GM19099 (cell line): ENCODE measurements around the gene NLRC3.

Source experiments
- POLR2A ChIP-seq: IDR thresholded peaks from 3 replicates; pipeline ENCODE4 v1.6.1; 2011; ENCODE audit warnings: low read depth; ENCODE audit not compliant: insufficient read length; ENCODE audit errors: extremely low read depth

NLRC3 gene

GRCh38 chr16:3575491-3575890, 1.7 kb downstream of the NLRC3 start:
- TF ChIP-seq POLR2A, result no peak

- TF ChIP-seq POLR2A, result no peak
Observed at GRCh38 chr16:3574195-3574594, 3.0 kb downstream of the NLRC3 start.

GRCh38 chr16:3573146-3573815, 3.9 kb downstream of the NLRC3 start:
- no peak for TF ChIP-seq POLR2A

- no peak for TF ChIP-seq POLR2A
Observed at GRCh38 chr16:3570420-3571062, 6.7 kb downstream of the NLRC3 start.

GRCh38 chr16:3569851-3570250, 7.4 kb downstream of the NLRC3 start:
- TF ChIP-seq POLR2A, result no peak

- no peak for TF ChIP-seq POLR2A
Observed at GRCh38 chr16:3566990-3567389, 10.2 kb downstream of the NLRC3 start.

- no peak for TF ChIP-seq POLR2A
Observed at GRCh38 chr16:3564889-3565141, 12.4 kb downstream of the NLRC3 start.

- no peak for TF ChIP-seq POLR2A
Observed at GRCh38 chr16:3564130-3564888, 12.9 kb downstream of the NLRC3 start.

GRCh38 chr16:3562914-3563480, 14.2 kb downstream of the NLRC3 start:
- no peak for TF ChIP-seq POLR2A

GRCh38 chr16:3561626-3562025, 15.6 kb downstream of the NLRC3 start:
- TF ChIP-seq POLR2A, result no peak

- TF ChIP-seq POLR2A, result no peak
Observed at GRCh38 chr16:3554351-3554928, 22.8 kb downstream of the NLRC3 start.

- TF ChIP-seq POLR2A, result no peak
Observed at GRCh38 chr16:3553138-3553923, 23.9 kb downstream of the NLRC3 start.

- no peak for TF ChIP-seq POLR2A
Observed at GRCh38 chr16:3550851-3551847, 26.1 kb downstream of the NLRC3 start.

GRCh38 chr16:3549906-3550305, 27.3 kb downstream of the NLRC3 start:
- TF ChIP-seq POLR2A, result no peak
